Mesenteric fat pad (tissue), 1 donor: ENCODE results near the gene TTYH3. TPM values are rescaled to one million over a fixed set of nuclear protein-coding genes. Genes with fewer than 3 reads are reported as not detected.

ENCODE experiments used
- DNase-seq: peaks from one replicate; pipeline ENCODE4 v3.0.0-alpha.2; 2020; ENCODE audit warnings: low spot score
- total RNA-seq: library from RNA; stranded (reverse); fragmentation: NEBNext Ultra II Directional; extraction: Animal tissue kit (Norgen Biotek cat#: 25700); gene quantifications from one replicate; pipeline ENCODE4 v1.2.1, GENCODE V29; 2021
- donor health status: DM: yes; HTN: yes; CAD: no.

The TTYH3 gene
- total RNA-seq, 1 donor from 2014 or later: 107 TPM

DNA sequence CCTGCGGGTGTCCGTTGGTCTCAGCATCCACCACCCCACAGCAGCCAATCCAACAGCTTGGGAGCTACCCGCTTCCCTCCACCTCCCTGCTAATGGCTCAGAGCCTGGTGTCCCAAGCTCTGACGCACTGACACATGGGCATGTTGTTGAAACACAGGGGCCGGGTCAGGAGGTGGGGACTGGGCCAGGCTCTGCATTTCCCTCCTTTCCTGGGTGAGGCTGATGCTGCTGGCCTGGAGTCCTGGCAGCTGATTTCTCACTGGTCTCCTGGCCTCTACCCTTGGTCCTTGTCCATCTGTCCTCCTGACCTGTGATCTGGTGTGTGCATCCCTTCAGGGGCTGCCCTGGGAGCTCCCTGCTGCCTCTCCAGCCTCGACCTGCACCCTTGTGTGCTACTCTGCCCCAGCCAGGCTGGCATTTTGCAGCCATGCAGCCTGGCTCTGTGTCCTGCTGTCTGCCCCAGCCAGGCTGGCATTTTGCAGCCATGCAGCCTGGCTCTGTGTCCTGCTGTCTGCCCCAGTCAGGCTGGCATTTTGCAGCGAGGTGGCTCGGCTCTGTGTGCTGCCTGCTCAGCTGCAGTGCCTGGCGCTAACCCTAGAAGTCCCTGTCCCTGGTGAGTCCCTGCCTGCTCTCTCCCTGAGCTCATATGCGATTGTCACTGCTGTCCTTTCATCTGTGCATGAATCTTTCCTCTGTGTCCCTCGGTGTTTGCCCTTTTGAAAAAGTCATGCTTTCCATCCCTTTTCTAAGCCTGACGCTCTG lies 70.2 kb downstream of the TTYH3 start:
- no peak for DNase-seq

DNA sequence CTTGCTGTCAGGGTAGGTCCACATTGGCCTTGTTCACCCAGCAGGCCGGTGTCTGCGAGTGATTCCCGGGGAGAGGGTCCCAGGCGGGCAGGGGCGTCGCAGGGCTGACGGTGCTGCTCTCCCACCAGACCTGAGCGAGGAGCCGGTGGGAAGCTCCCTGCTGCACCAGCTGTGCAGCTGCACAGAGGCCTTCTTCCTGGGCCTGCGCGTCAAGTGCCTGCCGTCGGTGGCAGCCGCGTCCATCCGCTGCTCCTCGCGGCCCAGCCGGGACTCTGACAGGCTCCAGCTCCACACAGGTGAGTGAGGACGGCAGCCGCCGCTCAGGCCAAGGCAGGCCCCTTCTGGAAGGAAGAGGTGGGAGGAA lies 70.8 kb downstream of the TTYH3 start:
- DNase-seq: no peak

DNA sequence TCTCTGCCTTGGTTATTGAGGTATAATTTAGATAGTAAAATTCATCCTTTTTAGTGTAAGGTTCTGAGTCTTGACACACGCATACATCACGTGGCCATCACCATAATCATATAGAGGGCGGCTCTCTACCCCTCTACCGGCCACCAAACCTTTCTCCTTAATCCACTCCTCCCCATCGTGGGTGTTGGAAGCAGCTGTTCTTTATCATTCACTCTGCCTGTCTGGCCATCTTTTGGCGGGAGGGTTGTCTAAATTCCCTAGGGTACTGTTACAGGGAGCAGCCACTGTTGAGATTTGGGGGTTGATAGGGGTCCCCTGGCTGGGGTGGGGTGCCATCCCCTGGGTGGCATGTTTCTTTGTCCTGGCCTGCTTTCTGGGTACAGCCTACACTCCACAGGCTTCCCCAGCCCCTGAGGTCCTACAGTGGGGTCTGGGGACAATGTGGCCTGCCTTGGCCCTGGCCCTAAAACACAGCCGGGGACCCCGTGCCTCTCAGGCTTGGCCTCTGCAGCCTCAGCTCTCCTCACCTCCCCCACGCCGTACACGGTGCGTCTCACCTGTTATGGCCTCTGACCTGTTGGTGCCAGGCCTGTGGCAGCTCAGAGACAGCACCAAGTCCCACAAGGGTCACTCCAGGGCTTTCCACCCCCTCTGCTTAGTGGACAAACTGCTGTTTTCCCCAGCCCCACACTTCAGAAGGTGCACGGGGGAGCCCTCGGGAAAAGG lies 73.7 kb downstream of the TTYH3 start:
- DNase-seq: no peak

DNA sequence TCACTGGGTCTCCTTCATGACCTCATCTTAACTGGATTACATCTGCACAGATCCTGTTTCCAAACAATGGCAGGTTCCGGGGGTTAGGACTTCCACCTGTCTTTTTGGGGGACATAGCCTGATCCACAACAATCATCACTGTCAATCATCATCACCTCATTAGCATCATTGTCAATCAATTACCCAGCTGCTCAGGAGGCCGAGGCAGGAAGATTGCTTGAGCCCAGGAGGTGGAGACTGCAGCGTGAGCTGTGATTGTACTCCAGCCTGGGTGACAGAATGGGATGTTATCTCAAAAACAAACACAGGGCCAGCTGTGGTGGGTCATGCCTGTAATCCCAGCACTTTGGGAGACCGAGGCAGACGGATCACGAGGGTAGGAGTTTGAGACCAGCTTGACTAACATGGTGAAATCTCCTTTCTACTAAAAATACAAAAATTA lies 74.9 kb downstream of the TTYH3 start:
- DNase-seq: no peak

DNA sequence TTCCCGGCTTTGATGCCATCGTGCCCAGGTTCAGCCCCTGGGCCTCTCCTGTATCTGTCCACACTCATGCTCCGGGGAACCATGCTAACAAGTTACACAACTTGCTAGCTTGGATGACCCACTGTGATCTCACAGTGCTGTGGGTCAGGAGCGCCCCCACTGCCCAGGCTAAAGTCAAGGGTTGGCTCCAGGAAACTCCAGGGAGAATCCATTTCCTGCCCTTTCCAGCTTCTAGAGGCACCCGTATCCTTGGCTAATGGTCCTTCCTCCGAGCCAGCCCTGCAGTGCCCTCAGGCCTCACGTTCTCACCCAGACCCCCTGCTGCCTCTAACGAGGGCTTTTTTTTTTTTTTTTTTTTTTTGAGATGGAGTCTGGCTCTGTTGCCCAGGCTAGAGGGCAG lies 75.7 kb downstream of the TTYH3 start:
- DNase-seq: no peak

DNA sequence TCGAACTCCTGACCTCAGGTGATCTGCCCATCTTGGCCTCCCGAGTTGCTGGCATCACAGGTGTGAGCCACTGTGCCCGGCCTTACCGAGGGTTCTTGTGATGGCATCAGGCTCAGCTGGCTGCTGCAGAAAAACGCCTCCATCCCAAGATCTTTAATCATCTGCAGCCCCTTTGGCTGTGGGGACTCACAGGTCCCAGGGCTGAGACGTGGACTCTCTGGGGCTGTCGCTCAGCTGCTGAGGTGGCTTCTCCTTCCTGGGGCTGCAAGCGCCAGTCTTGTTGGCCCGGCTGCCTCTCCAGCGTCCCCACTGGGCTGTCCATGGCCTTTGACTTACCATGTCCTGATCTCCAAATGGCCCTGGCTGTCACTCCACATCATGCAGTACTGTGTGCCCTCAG lies 76.3 kb downstream of the TTYH3 start:
- no peak for DNase-seq

DNA sequence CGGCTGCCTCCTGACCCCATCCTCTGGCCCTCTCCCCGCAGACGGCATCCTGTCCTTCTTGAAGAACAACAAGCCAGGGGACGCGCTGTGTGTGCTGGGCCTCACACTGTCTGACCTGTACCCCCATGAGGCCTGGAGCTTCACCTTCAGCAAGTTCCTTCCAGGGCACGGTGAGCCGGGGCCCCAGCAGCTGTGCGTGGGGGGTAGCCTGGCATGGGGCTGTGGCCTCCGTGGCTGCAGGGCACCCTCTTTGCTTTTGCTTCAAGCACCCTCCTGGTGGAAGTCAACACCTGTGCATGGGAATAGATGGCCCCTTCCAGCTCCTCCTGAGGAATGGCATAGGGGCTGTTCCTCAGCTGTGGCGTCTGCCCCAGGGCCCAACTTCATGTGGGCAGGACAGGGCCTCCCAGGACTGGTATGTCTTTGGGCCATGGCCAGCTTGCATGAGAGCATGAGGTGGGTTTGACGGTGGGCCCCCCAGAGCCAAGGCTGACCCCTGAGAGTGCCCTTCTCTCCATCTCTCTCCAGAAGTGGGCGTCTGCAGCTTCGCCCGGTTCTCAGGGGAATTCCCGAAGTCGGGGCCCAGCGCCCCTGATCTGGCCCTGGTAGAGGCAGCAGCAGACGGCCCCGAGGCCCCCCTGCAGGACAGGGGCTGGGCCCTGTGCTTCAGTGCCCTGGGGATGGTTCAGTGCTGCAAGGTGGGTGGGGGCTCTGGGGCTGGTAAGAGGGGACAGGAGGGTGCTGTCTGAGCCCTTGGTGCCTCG lies 76.9 kb downstream of the TTYH3 start:
- no peak for DNase-seq

DNA sequence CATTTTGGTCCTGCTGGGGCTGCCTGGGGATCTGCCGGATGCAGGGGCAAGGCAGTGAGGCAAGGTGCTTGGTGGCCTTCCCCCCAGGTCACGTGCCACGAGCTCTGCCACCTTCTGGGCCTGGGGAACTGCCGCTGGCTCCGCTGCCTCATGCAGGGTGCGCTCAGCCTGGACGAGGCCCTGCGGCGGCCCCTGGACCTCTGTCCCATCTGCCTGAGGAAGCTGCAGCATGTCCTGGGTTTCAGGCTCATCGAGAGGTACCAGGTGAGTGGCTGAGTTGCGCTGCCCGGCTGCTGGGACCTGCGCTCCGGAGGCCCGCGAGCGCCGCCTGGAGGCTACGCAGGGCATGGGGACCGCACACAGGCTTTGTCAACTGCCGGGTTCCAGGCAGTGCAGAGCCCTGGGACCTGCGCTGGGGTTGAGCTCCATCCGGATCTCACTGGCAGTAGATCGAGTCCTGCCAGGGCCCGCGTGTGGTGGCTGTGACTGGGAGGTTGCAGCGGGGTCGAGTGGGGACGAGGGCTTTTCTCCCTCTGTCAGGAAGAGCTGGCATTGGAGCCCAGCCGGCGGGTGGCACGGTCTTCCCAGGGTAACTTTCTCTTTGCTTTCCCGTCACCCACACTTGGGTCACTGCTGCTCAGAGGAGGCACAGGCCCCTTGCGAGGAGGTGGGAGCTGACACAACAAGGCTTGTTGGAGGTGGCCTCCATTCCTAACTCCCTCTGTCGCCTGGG lies 77.9 kb downstream of the TTYH3 start:
- no peak for DNase-seq

DNA sequence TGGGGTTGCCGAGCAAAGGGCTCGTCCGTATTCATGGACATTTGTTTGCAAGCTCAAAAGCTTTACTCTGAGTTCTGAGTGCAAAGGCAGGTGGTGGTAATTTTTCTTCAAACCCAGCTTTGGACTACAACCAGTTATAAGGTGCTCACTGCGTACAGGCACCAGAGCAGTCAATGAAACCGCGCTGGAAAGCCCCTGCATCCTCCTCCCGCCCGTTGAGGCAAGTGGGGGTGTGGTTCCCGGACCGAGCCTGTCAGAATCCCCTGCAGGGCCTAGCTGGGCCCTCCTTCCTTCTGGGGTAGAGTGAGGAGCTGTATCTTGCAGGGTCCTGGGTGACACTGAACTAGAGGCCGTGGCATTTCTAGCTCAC lies 78.5 kb downstream of the TTYH3 start:
- DNase-seq: no peak

DNA sequence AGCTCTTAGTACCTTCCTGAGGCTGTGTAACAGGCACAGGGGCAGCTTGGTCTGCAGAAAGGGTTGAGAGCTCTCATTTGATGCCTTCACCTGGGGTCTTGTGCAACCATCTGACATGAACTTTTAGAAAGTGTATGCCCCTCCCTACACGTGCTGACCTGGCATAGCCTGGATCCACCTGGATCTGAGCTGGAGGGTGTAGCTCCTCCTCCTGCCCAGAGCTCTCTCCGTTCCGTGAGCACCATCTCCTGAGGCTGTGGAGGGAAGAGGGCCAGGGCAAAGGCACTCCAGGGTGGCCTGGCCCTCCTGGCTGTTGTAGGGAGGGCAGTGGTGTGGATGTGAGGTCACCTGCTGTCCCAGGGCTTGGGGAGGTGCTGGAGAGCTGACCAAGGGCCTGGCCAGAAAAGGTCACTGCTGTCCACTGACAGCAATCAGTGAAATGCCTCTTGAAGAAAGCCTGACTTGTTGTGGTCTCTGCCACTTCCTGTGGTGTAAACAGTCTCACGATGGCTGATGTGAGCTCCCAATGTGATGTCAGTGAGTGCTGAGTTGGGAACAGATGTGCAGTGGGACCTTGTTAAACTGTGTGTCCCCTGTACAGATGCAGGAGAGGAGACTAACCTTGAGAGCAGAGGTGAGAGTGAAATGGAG lies 79.2 kb downstream of the TTYH3 start:
- no peak for DNase-seq

DNA sequence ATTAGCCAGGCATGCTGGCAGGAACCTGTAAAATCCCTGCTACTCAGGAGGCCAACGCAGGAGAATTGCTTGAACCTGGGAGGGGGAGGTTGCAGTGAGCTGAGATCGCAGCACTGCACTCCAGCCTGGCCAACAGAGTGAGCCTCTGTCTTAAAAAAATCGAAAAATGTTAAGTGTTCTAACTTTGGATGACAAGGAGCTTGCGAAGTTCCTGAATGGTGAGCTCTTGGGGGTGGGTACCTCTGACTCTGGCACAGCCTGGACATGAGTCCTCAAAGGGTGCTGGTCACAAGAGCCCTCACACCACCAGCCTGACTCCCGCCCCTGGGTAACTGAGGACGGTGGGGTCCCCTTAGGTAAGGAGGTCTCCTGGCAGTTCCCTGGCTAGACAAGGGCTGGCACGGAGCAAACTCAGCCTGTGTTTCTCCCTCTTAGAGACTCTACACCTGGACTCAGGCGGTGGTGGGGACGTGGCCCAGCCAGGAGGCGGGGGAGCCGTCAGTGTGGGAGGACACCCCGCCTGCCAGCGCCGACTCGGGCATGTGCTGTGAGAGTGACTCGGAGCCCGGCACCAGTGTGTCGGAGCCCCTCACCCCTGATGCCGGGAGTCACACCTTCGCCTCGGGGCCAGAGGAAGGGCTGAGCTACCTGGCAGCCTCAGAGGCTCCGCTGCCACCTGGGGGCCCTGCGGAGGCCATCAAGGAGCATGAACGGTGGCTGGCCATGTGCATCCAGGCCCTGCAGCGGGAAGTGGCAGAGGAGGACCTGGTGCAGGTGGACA lies 80.3 kb downstream of the TTYH3 start:
- DNase-seq: no peak

DNA sequence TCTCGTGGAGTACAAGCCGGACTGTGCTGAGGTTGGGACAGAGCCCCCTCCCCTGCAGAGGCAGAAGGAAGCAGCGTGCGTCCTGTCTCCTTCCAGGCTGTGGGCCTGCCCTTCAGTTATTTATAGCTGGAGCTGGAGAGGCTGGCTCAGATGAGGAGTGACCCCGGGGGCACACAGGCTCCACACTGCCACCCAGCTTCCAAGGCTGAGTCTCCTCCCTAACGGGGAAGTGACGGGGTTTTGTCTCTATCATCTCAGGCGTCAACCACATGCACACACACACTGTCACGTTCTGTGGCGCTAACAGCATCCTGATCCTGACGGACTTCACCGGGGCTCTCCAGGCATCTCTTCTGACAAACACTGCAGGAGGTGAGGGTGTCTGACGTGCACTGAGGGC lies 81.6 kb downstream of the TTYH3 start:
- DNase-seq: no peak

DNA sequence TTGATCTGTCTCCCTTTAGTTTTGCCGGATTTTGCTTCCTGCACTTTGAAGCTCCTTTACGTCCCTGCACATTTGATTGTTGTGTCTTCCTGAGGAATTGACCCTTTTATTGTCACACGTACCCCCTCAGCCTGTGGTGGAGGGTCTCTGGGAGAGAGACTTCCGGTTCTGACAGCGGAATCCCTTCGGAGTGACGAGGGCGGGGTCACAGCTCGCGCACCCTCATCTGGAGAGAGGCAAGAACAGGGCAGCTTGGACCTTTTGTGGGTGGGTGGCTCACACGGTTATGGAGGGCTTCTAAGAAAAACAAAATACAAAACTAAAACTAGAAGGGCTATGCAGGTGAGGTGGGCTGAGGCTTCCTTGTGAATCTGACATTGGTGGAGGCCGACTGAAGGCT lies 82.2 kb downstream of the TTYH3 start:
- DNase-seq: no peak

Other genes starting within 250 kb of the TTYH3 start
- 19.2 TPM for gene CHST12, start 228.4 kb upstream of the TTYH3 start, total RNA-seq
- not detected for gene GRIFIN, start 155.6 kb upstream of the TTYH3 start, total RNA-seq
- gene LFNG, start 112.2 kb upstream of the TTYH3 start, total RNA-seq: 43.8 TPM
- 29.8 TPM for gene BRAT1, start 76.5 kb upstream of the TTYH3 start, total RNA-seq
- gene IQCE, start 73.0 kb upstream of the TTYH3 start, total RNA-seq: 14.4 TPM
- 0.16 TPM for gene AMZ1, start 56.2 kb downstream of the TTYH3 start, total RNA-seq
- 70.1 TPM for gene GNA12, start 212.3 kb downstream of the TTYH3 start, total RNA-seq